Colonic mucosa (tissue), 4 donors: Measurements from ENCODE around the gene TMEM30A. TPM values are rescaled to one million over a fixed set of nuclear protein-coding genes. Genes with fewer than 3 reads are reported as not detected.

Source experiments
- DNase-seq: peaks from one replicate; pipeline ENCODE4 v3.0.0-alpha.2; 2020
- H3K27ac ChIP-seq: fragments of 200-600 bp; one replicate; pipeline ENCODE4 v1.8.0; 2021
- H3K27me3 ChIP-seq: fragments of 200-600 bp; one replicate; pipeline ENCODE4 v1.8.0; 2021
- H3K36me3 ChIP-seq: fragments of 200-600 bp; one replicate; pipeline ENCODE4 v1.8.0; 2021
- H3K4me1 ChIP-seq: fragments of 200-600 bp; one replicate; pipeline ENCODE4 v1.8.0; 2021; ENCODE audit warnings: mild to moderate bottlenecking
- H3K4me3 ChIP-seq: fragments of 200-600 bp; one replicate; pipeline ENCODE4 v1.8.0; 2021
- H3K9ac ChIP-seq, 2 donors: one replicate each; pipeline ENCODE4 v1.7.0; 2013; ENCODE audit warnings: control low read depth in 2 of 2, low read depth in 2 of 2, low read length in 2 of 2
- H3K9me3 ChIP-seq: fragments of 200-600 bp; one replicate; pipeline ENCODE4 v1.8.0; 2021
- CTCF ChIP-seq: fragments of 200-600 bp; IDR thresholded peaks from one replicate; pipeline ENCODE4 v1.8.0; 2022; ENCODE audit warnings: antibody characterized with exemption, mild to moderate bottlenecking
- intact Hi-C: fragments of 100-400 bp; cut with DNase I; formaldehyde crosslinking; loops from one replicate; pipeline ENCODE4 v1.14.1; 2022
- total RNA-seq, 2 donors: library from RNA; stranded (reverse); fragmentation: NEBNext Ultra II Directional in 1 of 2; extraction: Animal tissue kit (Norgen Biotek cat#: 25700) in 1 of 2; gene quantifications; one replicate each; pipeline ENCODE4 v1.2.1, GENCODE V29; 2021
- donor health status: healthy.
- donor health status: DM: no; HTN: no; CAD: no.
- donor health status: DM: no; HTN: no; CAD: no.

TMEM30A gene
- total RNA-seq, 2 donors from 2014 or later: 69.5 to 112 TPM

DNA sequence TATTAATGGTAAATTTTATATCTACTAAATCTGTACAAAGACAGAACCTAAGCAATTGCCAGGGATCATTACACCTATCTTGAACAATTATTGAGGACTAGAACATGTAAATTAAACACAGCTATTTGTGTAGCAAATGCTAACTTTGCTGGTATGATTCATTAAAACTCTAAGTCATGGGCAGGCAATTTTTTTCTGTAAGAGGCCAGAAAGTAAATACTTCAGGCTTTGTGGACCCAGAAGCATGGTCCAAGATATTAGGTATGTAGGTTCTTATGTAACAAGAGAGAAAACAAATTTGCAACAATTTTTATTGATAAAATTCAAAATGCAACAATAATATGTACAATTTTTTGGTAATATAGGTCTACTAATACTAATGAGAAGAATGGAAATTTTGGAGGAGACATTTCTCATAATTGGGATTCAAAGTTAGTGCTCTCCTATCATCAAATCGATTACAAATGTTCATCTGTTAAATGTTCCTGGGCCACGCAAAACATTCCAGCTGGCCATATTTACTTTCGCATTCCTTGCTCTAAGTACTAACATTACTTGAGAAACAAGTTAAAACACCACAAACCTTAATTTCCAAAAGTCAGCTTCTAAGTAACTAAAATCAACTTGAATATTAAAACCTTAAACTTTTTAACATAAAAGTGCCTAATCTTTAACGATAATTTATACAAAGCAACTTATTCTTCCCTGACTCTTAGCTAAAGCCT, 4.3 kb downstream of the TMEM30A start:
- no peak for TF ChIP-seq CTCF
- Histone ChIP-seq H3K4me1 (no peaks in the 10 kb centered on the region), H3K27ac (no peak overlapping the region), H3K9me3 (no peaks in the 10 kb centered on the region), H3K36me3 (no peaks in the 10 kb centered on the region), H3K27me3 (no peaks in the 10 kb centered on the region), H3K4me3 (no peak overlapping the region), H3K9ac (no peak overlapping the region)
- intact Hi-C loops: no loop called here
- no peak for DNase-seq

DNA sequence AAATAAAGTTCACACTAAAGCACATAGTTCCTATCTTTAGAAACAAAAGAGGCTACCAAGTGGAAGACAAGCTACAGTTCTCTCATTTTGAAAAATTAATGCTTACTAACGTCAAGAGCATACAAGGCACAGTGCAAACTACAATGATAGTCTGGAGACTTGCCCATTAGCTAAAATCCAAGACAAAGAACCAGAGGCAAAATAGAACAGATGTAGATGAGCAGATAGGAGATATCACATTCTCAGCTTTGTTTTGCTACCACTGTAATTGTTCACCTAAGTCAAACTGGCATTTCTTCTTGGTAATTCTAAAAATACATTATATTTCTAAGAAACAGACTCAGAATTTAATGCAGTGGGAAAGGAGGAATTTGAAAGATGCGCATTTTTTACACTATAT, 5.2 kb downstream of the TMEM30A start:
- no peak for DNase-seq
- no peaks in the 10 kb centered on the region for H3K4me1 ChIP-seq

DNA sequence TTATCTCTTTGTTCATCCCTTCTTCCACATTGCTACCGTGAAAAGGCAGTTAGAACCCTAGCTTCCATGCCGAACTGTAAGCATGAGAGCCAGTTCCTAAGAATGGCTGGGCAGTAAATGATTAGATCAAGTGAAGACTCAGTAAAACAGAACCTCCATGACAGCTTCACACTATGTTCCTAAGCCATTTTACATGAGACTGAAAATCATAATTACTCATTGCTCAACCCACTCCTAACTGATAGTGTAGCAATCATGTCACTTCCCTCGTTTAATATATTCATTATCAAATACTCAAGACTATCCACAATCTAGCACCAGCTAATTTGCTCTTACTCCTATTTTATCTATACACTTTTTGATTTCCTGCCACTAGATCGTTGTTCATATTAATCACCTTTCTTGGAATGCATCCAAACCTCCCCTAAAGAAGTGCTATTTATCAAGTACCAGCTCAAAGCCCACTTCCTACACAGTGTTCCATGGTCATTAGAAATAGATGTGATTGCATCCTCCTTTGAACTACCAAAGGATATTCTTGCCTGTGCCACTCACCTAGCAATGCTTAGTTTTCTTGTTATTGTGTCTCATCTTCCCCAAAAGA, 6.0 kb downstream of the TMEM30A start:
- Histone ChIP-seq H3K4me3 (no peak overlapping the region), H3K4me1 (no peaks in the 10 kb centered on the region), H3K9me3 (no peaks in the 10 kb centered on the region), H3K36me3 (no peaks in the 10 kb centered on the region), H3K27me3 (no peaks in the 10 kb centered on the region), H3K9ac (no peak overlapping the region), H3K27ac (no peak overlapping the region)
- intact Hi-C loops: no loop called here
- no peak for TF ChIP-seq CTCF
- no peak for DNase-seq

More for the DNA sequence above, 5.2 kb downstream of the TMEM30A start:
- no peaks in the 10 kb centered on the region for H3K9me3 ChIP-seq
- no peak overlapping the region for H3K27ac ChIP-seq
- intact Hi-C loops: no loop called here
- H3K27me3 ChIP-seq: no peaks in the 10 kb centered on the region
- H3K9ac ChIP-seq: no peak overlapping the region
- no peak for TF ChIP-seq CTCF
- no peaks in the 10 kb centered on the region for H3K36me3 ChIP-seq
- H3K4me3 ChIP-seq: no peak overlapping the region

- no peak overlapping the region for H3K27ac ChIP-seq
- DNase-seq: no peak
- no peak for TF ChIP-seq CTCF
- H3K4me3 ChIP-seq: no peak overlapping the region
- no peak overlapping the region for H3K9ac ChIP-seq
- H3K4me1 ChIP-seq: no peaks in the 10 kb centered on the region
- H3K27me3 ChIP-seq: no peaks in the 10 kb centered on the region
- no peaks in the 10 kb centered on the region for H3K36me3 ChIP-seq
- H3K9me3 ChIP-seq: no peaks in the 10 kb centered on the region
- intact Hi-C loops: no loop called here
Observed at GRCh38 chr6:75275067-75275466, 9.5 kb downstream of the TMEM30A start.

GRCh38 chr6:75273009-75273408, 11.6 kb downstream of the TMEM30A start:
- Histone ChIP-seq H3K4me3 (no peak overlapping the region), H3K9ac (no peak overlapping the region), H3K36me3 (no peaks in the 10 kb centered on the region), H3K27ac (peak overlapping the region; percentile 25), H3K27me3 (no peaks in the 10 kb centered on the region), H3K4me1 (no peaks in the 10 kb centered on the region), H3K9me3 (no peaks in the 10 kb centered on the region)
- intact Hi-C loops: no loop called here
- no peak for TF ChIP-seq CTCF
- no peak for DNase-seq
